GM12874 (cell line): ENCODE measurements around the gene DSTN.

ENCODE experiments used
- CTCF ChIP-seq: IDR thresholded peaks from 2 replicates; pipeline ENCODE4 v1.5.1; 2011; ENCODE audit warnings: low read depth, mild to moderate bottlenecking, control low read depth, low read length, moderate library complexity; ENCODE audit not compliant: insufficient read depth

Gene DSTN

DNA sequence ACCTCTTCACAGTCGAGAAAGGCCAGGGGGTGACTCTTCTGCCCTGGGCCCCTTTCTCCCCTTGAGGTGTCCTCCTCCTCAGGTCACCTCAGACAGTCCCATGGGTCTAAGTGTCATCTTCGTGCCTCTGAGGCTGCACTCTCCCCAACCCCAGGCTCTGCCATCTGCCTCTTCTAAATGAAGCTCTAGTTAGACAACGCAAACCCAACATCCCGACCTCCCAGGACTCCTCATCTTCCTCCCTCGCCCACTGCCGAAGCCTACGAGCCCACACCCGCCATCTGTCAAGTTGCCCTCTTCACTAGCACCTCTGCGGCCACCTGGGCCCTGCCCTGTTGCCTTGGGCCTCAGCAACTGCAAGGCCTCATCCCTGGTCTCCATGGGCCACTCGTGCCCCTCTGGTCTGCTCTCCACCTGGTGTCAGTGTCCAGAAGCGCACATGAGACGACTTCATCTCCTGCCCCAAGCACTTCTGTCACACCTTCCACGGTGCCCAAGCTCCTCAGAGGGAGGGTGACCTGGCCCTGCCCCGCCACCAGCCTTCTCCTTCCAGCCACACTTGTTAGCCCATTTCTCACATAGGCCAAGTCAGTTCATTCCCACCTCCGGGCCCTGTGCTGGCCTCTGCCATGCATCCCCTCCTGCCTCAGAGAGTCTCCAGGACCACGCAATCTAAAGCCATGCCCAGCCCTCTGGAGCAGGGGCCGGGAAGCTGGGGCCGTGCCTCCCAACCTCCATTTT, 58.4 kb downstream of the DSTN start:
- TF ChIP-seq CTCF: no peak

DNA sequence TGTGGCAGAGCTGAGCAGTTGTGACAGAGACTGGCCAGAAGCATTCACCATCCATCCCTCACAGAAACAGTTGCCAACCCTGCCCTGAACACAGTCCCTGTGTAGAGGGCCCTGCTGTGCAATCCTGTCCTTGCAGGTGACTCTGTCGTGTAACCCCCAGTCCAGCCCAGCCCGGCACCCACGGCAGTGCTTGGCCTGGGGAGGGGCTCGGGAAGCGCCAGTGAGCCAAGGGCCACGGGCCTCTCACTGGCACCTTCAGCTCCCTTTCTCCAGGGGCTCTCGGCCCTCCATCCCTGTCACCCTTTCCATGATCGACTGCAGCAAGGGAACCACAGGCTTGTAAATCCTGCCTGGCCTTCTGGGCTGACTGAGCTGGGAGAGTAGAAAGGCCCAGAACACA, 59.1 kb downstream of the DSTN start:
- no peak for TF ChIP-seq CTCF

DNA sequence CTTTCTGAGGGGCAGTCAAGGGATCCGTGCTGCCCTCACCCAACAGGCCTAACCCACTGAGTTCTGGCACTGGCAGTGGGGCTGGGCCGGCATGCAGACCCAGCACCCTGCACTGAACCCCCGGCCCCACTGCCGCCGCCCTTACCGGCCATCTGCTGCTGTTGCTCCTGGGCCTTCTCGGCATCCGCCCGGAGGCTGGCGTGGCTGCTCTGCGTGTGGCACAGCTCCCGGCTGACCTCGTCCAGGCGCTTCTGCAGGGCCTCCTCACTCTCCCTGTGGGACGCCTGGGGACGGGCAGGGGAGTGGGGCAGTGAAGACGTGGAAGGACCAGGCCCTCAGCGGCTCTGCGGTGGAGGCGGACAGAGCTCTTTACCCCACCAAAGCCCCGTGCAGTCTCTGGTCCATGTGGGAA, 59.8 kb downstream of the DSTN start:
- no peak for TF ChIP-seq CTCF

- no peak for TF ChIP-seq CTCF
These were observed 60.4 kb downstream of the DSTN start for GRCh38 chr20:17630151-17630805.

DNA sequence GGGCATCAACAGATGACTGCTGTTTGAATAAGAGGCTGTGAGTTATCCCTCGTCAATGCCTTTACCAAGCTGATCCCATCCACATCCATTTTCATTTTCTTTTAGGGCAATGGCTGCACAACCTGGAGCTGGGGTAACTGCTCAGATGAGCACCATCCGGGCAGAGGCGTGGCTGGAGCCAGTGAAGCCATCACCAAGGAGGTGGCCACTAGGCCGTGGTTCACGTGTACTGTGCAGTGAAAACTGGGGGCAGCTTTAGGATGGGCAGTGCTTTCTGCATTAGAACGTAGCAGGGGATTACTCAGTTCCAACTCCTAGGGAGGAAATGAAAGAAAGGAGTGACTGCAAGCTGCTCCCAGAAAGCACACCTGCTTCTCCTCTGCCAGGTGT, 60.9 kb downstream of the DSTN start:
- TF ChIP-seq CTCF: no peak

DNA sequence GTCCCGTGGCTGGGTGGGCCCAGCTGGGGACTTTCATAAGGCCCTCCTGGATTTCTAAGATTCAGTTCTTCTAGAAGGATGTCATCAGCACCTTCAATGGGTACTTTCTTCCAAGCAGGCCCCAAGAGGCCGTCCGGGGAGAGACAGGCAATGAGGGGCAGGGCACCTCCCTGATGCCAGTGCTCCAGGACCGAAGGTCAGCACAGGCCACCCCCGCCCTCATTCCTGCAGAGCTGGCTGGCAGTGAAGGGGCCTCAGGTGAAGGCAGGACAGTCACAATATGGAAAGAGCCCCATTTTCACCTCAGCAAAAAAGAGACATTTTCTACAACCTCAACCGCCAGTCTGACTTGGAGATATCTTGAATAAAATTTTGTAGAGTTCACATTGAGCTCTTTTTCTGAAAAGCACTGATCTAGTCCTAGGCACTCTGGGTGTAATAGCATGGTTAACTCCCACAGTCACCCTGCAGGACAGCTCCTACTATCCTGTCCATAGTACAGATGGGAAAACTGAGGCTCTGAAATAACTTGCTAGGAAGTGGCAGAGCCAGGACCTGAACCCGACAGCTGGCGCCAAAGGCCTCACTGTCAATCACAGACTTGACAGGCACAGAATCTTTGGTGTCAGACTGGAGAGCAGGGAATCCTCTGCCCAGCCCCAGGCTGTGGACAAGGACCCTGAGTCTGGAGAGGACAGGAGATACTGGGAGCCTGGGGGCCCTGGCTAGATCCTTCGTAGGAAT, 61.9 kb downstream of the DSTN start:
- TF ChIP-seq CTCF: no peak

- no peak for TF ChIP-seq CTCF
These were observed 63.5 kb downstream of the DSTN start for GRCh38 chr20:17633221-17633849.
